ENCODE results near the gene XYLT1.
"Not testable (repeated sequence)": the region's sequence is repeated elsewhere in the genome, so short reads cannot be mapped to it uniquely, and the experiment has no call there.

Gene XYLT1

GRCh38 chr16:17488506-17488905, 17.7 kb upstream of the XYLT1 start:
- DNase-seq, result no peak

DNA sequence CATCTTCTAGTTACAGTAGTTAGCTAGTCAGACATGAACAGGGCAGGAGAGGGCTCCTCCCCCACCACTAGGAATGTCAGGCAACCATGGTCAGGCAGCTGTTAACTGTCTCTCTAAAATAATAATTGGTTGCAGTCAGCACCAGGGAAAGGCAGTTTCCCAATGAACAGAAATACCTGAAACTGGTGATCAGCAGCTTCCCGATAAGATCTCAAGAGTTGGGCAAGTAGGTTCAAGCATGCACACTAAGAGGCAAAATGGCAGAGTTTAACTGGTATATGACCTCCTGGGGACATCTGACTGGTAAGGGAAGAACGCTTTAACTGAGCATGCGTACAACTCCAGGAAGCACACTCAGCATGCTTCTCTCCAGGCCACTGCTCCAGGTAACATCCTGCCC, 12.6 kb upstream of the XYLT1 start:
- DNase-seq, result no peak

DNA sequence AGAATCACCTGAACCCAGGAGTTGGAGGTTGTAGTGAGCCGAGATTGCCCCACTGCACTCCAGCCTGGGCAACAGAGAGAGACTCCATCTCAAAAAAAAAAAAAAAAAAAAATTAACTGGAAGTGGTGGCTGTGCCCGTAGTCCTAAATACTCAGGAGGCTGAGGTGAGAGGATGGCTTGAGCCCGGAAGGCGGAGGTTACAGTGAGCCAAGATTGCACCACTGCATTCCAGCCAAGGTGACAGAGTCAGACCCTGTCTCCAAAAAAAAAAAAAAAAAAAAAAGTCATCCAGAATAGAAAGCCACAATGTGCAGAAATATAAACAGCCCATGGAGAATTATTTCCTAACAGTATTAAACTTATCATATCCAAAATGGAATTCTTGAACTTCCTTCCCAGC, 11.6 kb upstream of the XYLT1 start:
- DNase-seq, result not testable (repeated sequence)

DNA sequence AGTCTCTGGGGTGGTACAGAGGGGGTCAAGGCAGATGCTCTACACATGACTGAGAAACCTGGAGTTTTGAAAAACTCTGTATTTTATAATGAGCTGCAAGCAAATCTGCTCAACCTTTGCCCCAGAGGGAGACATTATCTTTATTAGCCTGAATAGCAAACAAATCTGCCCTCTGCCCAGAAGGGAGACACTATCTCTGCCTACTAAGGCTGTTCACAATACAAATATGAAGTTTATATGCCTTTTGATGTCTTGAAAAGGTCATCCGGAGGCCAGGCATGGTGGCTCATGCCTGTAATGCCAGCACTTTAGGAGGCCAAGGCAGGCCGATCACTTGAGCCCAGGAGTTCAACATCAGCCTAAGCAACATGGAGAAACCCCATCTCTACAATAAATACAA, 11.0 kb upstream of the XYLT1 start:
- DNase-seq, result no peak

GRCh38 chr16:17477260-17477545, 6.4 kb upstream of the XYLT1 start:
- not testable (repeated sequence) for DNase-seq

- peak in 2 of 4 experiments; percentile 9 to 28 for DNase-seq
These were observed 5.9 kb upstream of the XYLT1 start for GRCh38 chr16:17476414-17477259.

GRCh38 chr16:17475104-17475503, 4.3 kb upstream of the XYLT1 start:
- DNase-seq, result no peak

GRCh38 chr16:17474572-17474971, 3.8 kb upstream of the XYLT1 start:
- DNase-seq, result peak in 1 of 4 experiments; percentile 6

GRCh38 chr16:17474037-17474436, 3.3 kb upstream of the XYLT1 start:
- peak in 1 of 4 experiments; percentile 5 for DNase-seq

DNA sequence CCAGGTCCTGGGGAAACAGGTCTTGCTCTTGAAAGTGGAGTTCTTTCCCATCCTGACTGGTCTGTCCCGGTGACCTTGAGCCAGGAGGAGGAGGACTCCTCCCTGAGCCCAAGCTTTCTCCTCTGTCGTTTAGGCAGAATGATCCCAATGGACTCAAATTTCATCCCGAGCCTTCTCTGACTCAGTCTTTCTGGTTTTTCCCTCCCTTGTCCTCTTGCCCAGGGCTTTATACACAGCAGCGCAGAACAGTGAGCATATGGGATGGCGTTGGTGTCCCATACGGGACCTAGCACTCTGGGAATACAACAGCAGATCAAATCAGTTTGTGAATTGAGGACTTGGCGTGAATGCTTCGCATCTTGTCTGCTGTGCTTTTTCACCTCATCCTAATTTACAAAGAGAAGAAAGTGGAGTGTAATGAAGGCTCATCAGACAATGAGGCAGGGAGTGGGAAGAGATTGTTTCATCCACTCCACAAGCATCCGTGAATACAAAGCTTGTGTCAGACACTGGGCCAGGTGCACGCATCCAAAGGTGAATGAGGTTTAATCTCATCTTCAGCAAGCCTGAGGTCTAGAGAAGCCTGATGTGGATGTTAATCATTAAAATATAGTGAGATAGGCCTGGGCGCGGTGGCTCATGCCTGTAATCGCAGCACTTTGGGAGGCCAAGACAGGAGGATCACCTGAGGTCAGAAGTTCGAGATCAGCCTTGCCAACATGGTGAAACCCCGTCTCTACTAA, 1.1 kb upstream of the XYLT1 start:
- DNase-seq, result no peak

- DNase-seq, result peak in 1 of 4 experiments; percentile 29
These were observed 415 bp downstream of the XYLT1 start for GRCh38 chr16:17470182-17470907.

DNA sequence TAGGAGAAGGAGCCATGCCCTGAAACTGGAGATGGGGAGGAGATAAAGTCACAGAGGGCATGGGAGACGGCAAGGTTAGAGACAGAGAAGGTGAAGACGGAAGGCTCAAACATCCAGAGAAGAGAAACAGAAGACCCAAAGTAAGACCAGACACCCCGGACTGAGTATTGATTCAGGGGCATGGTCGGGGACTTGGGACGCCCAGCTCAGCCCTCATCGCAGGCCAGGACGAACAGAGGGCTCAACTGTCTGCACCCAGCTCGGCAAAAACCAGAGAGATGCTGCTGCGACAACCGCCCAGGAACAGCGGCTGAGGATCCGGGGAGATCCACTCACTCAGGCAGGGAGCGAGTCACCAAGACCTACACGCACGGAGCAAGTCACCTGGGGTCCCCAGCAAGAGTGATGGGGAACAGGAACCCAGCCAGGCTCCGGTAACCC, 999 bp downstream of the XYLT1 start:
- peak in 1 of 4 experiments; percentile 22 for DNase-seq

DNA sequence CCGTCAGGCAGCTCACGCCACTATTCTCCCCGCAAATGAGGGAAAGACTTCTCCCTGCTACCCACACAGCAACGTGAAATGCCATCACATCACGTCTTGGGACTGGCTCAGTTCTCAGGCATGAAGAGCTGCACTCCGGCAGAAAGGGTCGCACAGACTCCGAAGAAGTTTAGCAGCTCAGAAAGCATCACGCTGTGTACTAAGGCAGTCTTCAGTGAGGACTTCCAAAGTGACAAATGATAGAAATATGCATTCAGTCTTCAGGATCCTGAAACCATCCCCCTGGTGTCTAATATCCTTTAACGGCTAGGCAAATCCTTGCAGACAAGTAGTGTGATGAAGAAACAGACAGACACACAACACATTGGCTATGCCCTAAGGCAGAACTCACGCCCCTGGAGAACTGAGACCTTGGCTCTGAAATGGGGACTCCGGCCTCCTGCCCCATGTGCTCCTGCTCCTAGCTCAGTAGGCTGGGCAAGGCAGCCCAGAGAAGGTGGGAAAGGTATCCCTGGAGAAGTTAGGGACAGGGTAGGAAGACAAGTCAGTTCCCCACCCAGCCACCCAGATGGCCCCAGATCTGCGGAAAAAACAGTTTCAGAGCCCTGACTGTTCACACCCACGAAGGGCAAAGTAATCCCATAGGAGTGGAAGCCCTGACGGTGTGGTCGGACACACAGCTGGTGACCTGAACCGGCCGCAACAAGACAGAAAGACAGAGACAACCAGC, 1.6 kb downstream of the XYLT1 start:
- no peak for DNase-seq

- DNase-seq, result no peak
These were observed 2.1 kb downstream of the XYLT1 start for GRCh38 chr16:17468611-17469010.

DNA sequence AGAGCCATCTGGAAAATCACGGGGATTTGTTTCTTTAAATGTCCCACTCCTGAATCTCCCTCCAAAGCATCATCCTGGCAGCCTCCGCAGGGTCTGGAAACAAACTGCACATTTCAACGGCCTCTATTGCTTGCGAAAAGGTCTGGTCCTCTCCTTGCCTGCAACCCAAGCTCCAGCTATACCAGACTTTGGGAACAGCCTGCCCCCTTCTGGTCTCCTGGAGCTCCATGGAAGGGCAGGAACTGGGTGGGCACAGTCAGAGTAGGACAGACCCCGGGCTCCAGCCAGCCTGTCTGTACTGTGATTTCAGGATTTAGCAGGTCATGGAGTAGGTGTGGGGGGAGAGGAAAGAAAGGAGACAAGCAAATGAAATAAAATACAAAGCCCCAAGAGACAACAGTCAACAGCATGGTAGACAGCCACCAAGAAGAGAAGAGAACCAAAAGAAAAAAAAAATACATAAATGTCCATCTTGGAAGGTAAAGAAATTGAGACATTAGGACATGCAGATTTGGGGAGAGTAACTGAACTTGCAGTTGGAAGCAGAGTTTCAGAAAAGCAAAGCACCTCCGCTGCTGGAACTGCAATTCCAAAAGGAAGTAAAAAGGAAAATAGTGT, 2.7 kb downstream of the XYLT1 start:
- peak in 1 of 4 experiments; percentile 7 for DNase-seq

- DNase-seq, result no peak
These were observed 3.9 kb downstream of the XYLT1 start for GRCh38 chr16:17466876-17467275.

GRCh38 chr16:17465460-17465859, 5.3 kb downstream of the XYLT1 start:
- DNase-seq, result no peak

DNA sequence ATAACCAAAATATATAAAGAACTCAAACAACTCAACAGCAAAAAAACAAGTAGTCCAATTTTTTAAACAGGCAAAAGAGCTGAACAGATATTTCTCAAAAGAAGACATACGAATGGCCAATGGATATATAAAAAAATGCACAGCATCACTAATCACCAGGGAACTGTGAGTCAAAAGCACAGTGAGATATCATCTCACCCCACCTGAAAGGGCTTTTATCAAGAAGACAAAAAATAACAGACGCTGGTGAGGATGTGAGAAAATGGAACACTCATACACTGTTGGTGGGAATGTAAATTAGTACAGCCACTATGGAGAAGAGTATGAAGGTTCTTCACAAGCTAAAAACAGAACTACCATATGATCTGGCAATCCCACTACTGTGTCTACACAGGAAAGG, 7.4 kb downstream of the XYLT1 start:
- no peak for DNase-seq

DNA sequence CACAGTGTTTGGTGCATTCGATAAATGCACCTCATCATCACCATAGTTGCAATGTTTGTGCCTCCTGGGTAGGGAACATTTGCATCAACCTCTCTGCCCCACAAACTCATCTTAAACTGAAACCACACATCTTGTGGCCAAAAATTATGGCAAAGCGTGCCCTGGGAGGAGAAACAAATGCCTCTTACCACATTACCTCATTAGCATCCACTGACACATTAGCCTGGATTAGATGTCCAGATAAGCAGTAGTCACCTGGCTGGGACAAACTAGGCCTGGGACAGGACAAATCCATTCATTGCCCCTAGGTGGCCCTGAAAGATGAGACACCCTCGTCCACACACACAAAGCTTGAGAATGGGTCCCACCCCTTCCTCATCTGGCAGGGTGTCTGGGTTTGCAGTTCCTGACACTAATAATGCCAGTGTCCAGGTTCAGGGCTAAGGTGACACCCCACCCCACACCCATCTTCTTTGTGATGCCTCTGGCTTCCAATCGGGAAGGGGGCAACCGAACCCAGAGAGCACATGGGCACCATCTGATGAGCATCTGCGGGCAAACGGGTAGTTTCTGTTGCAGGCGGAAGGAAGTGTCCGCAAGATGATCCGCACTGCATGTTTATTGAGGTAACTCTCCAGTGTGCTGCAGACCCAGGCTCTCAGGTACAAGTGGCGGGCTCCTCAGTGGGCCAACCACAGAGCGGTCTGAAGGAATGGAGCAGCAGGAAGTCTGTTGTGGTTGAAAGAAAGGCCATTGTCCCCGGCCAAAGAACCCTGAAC, 8.6 kb downstream of the XYLT1 start:
- no peak for DNase-seq

DNA sequence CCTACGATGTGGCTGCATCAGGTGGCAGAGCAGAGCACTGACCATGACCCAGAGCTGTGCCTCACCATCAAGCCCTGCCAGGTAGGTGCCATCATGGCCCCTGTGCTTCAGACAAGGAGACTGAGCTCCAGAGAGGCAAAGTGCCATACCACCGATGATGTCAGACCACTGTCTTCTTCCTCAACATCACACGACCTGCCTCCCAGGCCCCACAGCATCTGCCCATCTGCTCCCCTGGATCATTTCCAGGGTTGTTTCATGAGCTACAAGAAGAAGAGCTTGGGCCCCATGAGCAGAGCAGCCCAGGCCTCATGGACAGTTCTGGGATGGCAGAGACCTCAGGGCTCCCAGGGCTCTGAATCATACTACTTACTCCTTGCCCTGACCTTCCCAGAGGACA, 9.9 kb downstream of the XYLT1 start:
- no peak for DNase-seq

DNA sequence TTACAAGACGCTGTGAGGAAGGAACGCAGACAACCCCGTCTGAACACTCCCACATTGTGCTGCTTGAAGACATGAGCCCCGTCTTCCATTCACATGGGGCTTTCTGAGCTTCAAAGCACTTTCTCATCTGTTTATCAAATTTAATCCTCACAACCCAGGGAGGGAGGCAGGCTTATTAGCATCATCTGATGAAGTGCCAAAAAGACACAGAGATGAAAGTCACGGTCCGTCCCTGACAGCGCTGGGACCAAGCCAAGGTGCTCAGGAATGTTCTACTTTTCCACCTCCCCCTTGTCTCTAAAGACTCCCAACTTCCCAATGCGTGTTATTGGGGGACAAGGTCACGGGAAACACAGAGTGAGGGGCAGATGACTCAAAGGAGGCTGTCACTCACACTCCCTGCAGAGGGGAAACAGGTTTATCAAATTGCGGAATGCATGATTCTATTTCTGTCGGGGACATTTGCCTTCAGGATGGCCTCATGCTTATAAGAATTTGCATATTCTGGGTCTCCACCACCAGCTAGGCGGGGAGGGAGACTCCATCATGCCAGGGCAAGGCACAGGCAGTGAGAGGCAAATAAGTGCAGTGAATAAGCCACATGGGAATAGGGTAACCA, 10.7 kb downstream of the XYLT1 start:
- DNase-seq, result no peak

Data from activated naive CD4-positive, alpha-beta T cell (primary cell).